ENCODE results near the gene PER1.
"Not testable (repeated sequence)": the region's sequence is repeated elsewhere in the genome, so short reads cannot be mapped to it uniquely, and the experiment has no call there.

Gene PER1

GRCh38 chr17:8152112-8152775 lies at the start of gene PER1:
PER1 (minus strand) TSS chr17:8152404; CDS start chr17:8150706, 1,698 bp downstream.
- peak; percentile 97 for DNase-seq

GRCh38 chr17:8192070-8192815 lies 40.0 kb upstream of the PER1 start:
- DNase-seq: peak; percentile 90

GRCh38 chr17:8190506-8190905 lies 38.3 kb upstream of the PER1 start:
- DNase-seq: no peak

GRCh38 chr17:8189711-8190477 lies 37.7 kb upstream of the PER1 start, which contains the start of gene BORCS6:
BORCS6 (minus strand) TSS chr17:8190180; CDS start chr17:8190140, 40 bp downstream.
- peak; percentile 99 for DNase-seq

GRCh38 chr17:8189041-8189710 lies 37.0 kb upstream of the PER1 start:
- DNase-seq: peak; percentile 36

GRCh38 chr17:8188263-8188839 lies 36.1 kb upstream of the PER1 start:
- no peak for DNase-seq

GRCh38 chr17:8187517-8188262 lies 35.5 kb upstream of the PER1 start:
- peak; percentile 97 for DNase-seq

- DNase-seq: peak; percentile 97
Measured at GRCh38 chr17:8186787-8187516, 34.7 kb upstream of the PER1 start.

- no peak for DNase-seq
Measured at GRCh38 chr17:8186446-8186786, 34.2 kb upstream of the PER1 start.

GRCh38 chr17:8185582-8186445 lies 33.6 kb upstream of the PER1 start:
- peak; percentile 92 for DNase-seq

- no peak for DNase-seq
Measured at GRCh38 chr17:8176998-8177731, 25.0 kb upstream of the PER1 start.

GRCh38 chr17:8176197-8176940 lies 24.2 kb upstream of the PER1 start, which contains the start of gene TMEM107:
TMEM107 (minus strand) TSS chr17:8176380; CDS start chr17:8176286, 94 bp downstream.
- peak; percentile 93 for DNase-seq

- DNase-seq: no peak
Measured at GRCh38 chr17:8175795-8176196, 23.6 kb upstream of the PER1 start.

- DNase-seq: no peak
Measured at GRCh38 chr17:8173871-8174322, 21.7 kb upstream of the PER1 start.

GRCh38 chr17:8173056-8173870 lies 21.1 kb upstream of the PER1 start:
- peak; percentile 95 for DNase-seq

- not testable (repeated sequence) for DNase-seq
Measured at GRCh38 chr17:8170186-8170585, 18.0 kb upstream of the PER1 start.

- DNase-seq: no peak
Measured at GRCh38 chr17:8167526-8167925, 15.3 kb upstream of the PER1 start.

GRCh38 chr17:8166731-8167130 lies 14.5 kb upstream of the PER1 start:
- no peak for DNase-seq
